Upper lobe of left lung (tissue), 6 donors: Measurements from ENCODE around the gene ZNF740. TPM values are rescaled to one million over a fixed set of nuclear protein-coding genes. Genes with fewer than 3 reads are reported as not detected.

ENCODE experiments used
- ATAC-seq, 2 donors: fragments of 200-7000 bp; cut with Tn5 transposase; one replicate each; pipeline ENCODE4 v1.9.1; 2022; ENCODE audit warnings: mild to moderate bottlenecking in 2 of 2, moderate library complexity in 2 of 2; ENCODE audit not compliant: low FRiP score in 2 of 2
- DNase-seq, 2 donors: peaks; one replicate each; pipeline ENCODE4 v3.0.0-alpha.2; 2019 to 2020
- H3K27ac ChIP-seq, 4 donors: fragments of 200-600 bp; sonication (generic); one replicate each; pipeline ENCODE4 v1.5.1; 2016 to 2019
- H3K27me3 ChIP-seq, 4 donors: fragments of 200-600 bp; sonication (generic); one replicate each; pipeline ENCODE4 v1.5.1; 2017 to 2019
- H3K36me3 ChIP-seq, 4 donors: fragments of 200-600 bp; sonication (generic); one replicate each; pipeline ENCODE4 v1.5.1; 2016 to 2019
- H3K4me1 ChIP-seq, 4 donors: fragments of 200-600 bp; sonication (generic); one replicate each; pipeline ENCODE4 v1.5.1; 2018 to 2019
- H3K4me3 ChIP-seq, 4 donors: fragments of 200-600 bp; sonication (generic); one replicate each; pipeline ENCODE4 v1.5.1; 2017 to 2019; ENCODE audit warnings: mild to moderate bottlenecking in 2 of 4, moderate library complexity in 1 of 4
- H3K9me3 ChIP-seq, 4 donors: fragments of 200-600 bp; sonication (generic); one replicate each; pipeline ENCODE4 v1.5.1; 2018 to 2019
- CTCF ChIP-seq, 6 experiments: fragments of 450-650 bp in 4 of 6; fragments of 200-600 bp in 2 of 6; sonication (generic) in 2 of 6; IDR thresholded peaks; one replicate each; pipeline ENCODE4 v1.5.1; 2016 to 2019; ENCODE audit warnings: antibody characterized with exemption in 6 of 6
- EP300 ChIP-seq, 4 donors: sonication (generic); formaldehyde crosslinking; IDR thresholded peaks; one replicate each; pipeline ENCODE4 v1.5.1; 2017; ENCODE audit warnings: antibody characterized with exemption in 4 of 4, control low read depth in 2 of 4
- POLR2A ChIP-seq, 4 donors: fragments of 450-650 bp; IDR thresholded peaks; one replicate each; pipeline ENCODE4 v1.5.1; 2016 to 2017; ENCODE audit warnings: antibody characterized with exemption in 4 of 4, mild to moderate bottlenecking in 2 of 4
- POLR2AphosphoS5 ChIP-seq, 2 donors: sonication (generic); formaldehyde crosslinking; IDR thresholded peaks; one replicate each; pipeline ENCODE4 v1.5.1; 2017; ENCODE audit warnings: antibody characterized with exemption in 2 of 2
- WGBS, 2 donors: methylation state at CpG; one replicate each; pipeline ENCODE4 v1.1.5; 2017 to 2018; 5-methylcytosine and 5-hydroxymethylcytosine counted together
- total RNA-seq, 6 donors: library from RNA; depleted of rRNA in 4 of 6; stranded (reverse); fragments of >200 nt in 4 of 6; gene quantifications; one replicate each; pipeline versions ENCODE4 v1.1.0 to v1.2.1, GENCODE V29; 2016 to 2021
- donor health status: DM: no; HTN: no; CAD: no; lungs with moderate emphysema.
- donor health status: DM: no; HTN: yes; CAD: no; lungs with severe emphysema.

The ZNF740 gene
- total RNA-seq, 6 donors from 2014 or later: 9.6 to 52.4 (median 24.0) TPM

DNA sequence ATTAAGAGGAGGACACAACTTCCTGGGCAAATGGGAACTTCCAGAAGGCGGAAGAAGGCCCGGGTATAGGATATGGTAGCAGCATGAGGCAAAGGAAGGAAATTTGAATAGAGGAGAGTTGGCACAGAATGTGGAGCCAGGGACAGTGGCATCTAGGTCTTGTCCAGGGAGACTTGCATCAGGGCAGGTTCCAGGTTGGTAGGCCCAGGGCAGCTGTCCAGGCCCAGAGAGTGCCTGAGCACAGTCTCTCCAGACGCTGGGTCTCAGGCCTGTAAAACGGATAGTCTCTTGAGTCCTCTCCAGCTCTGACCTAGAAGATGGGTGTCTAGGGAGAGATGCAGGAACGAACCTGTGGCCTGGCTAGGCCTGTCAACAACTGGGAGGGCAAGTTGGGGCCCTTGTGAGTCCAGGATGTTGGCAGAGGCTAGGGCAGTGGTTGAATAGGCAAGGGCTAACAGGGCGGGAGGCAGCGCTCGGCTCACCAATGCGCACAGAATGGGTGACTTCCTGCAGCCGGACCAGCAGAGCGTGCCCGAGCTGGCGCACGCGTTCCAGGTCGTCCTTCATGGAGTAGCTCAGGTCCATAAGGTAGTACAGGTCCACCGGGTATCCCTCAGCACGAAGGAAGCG, 16.6 kb downstream of the ZNF740 start:
- TF ChIP-seq CTCF (IDR thresholded peaks at IDR 0.05) (no peak), POLR2A (IDR thresholded peaks at IDR 0.05) (no peak), POLR2AphosphoS5 (IDR thresholded peaks at IDR 0.05) (no peak), EP300 (IDR thresholded peaks at IDR 0.05) (no peak)
- WGBS, 2 donors: 74 to 79% methylated on average over 5 to 19 of the region's 19 CpGs
- Histone ChIP-seq H3K27me3 (no peaks in the 10 kb centered on the region), H3K4me1 (peaks cover 11 to 24% (median 13%) of the 10 kb centered on the region in 4 donors), H3K27ac (peak overlapping the region in 1 of 4 donors; percentile 1), H3K36me3 (no peaks in the 10 kb centered on the region), H3K4me3 (peak overlapping the region in 3 of 4 donors; percentile 22 to 38 (median 31)), H3K9me3 (no peaks in the 10 kb centered on the region)
- no peak for ATAC-seq
- no peak for DNase-seq

GRCh38 chr12:53198486-53199110, 18.1 kb downstream of the ZNF740 start:
- WGBS, 2 donors: 65 to 83% methylated on average over 5 of the region's 5 CpGs
- ATAC-seq: no peak

GRCh38 chr12:53199700-53200099, 19.2 kb downstream of the ZNF740 start:
- no peaks in the 10 kb centered on the region for H3K36me3 ChIP-seq
- WGBS, 2 donors: 90 to 96% methylated on average over 3 of the region's 3 CpGs
- no peak for TF ChIP-seq POLR2AphosphoS5 (IDR thresholded peaks at IDR 0.05)
- no peak for TF ChIP-seq CTCF (IDR thresholded peaks at IDR 0.05)
- no peak for TF ChIP-seq POLR2A (IDR thresholded peaks at IDR 0.05)
- TF ChIP-seq EP300 (IDR thresholded peaks at IDR 0.05): no peak
- no peak for DNase-seq
- H3K27ac ChIP-seq: no peak overlapping the region
- no peak for ATAC-seq
- no peaks in the 10 kb centered on the region for H3K27me3 ChIP-seq
- H3K4me3 ChIP-seq: no peak overlapping the region
- peaks cover 11 to 24% (median 13%) of the 10 kb centered on the region in 4 donors for H3K4me1 ChIP-seq
- no peaks in the 10 kb centered on the region for H3K9me3 ChIP-seq

More at GRCh38 chr12:53198486-53199110, 18.1 kb downstream of the ZNF740 start:
- Histone ChIP-seq H3K27me3 (no peaks in the 10 kb centered on the region), H3K27ac (no peak overlapping the region), H3K4me1 (peaks cover 11 to 24% (median 13%) of the 10 kb centered on the region in 4 donors), H3K9me3 (no peaks in the 10 kb centered on the region), H3K4me3 (no peak overlapping the region), H3K36me3 (no peaks in the 10 kb centered on the region)
- no peak for DNase-seq
- TF ChIP-seq CTCF (IDR thresholded peaks at IDR 0.05): no peak

GRCh38 chr12:53200107-53200457, 19.6 kb downstream of the ZNF740 start:
- Histone ChIP-seq H3K4me1 (peaks cover 11 to 24% (median 13%) of the 10 kb centered on the region in 4 donors), H3K4me3 (no peak overlapping the region), H3K9me3 (no peaks in the 10 kb centered on the region), H3K27me3 (no peaks in the 10 kb centered on the region), H3K27ac (no peak overlapping the region), H3K36me3 (no peaks in the 10 kb centered on the region)
- ATAC-seq: no peak
- TF ChIP-seq POLR2AphosphoS5 (IDR thresholded peaks at IDR 0.05): no peak
- TF ChIP-seq CTCF (IDR thresholded peaks at IDR 0.05): no peak
- no peak for TF ChIP-seq EP300 (IDR thresholded peaks at IDR 0.05)
- TF ChIP-seq POLR2A (IDR thresholded peaks at IDR 0.05): no peak
- DNase-seq: no peak
- 60 to 92% methylated on average over 1 to 2 of the region's 2 CpGs for WGBS, 2 donors
